K562 (cell line): ENCODE data around the gene FKBP7. TPM values are rescaled to one million over a fixed set of nuclear protein-coding genes. Genes with fewer than 3 reads are reported as not detected.

Source experiments
- ADNP ChIP-seq: fragments of 200-800 bp; sonication (Bioruptor generic); IDR thresholded peaks from 2 replicates; pipeline ENCODE4 v1.6.1; 2016; ENCODE audit warnings: missing genetic modification characterization, missing compliant biosample characterization
- ARHGAP35 ChIP-seq: fragments of 450-650 bp; IDR thresholded peaks from 2 replicates; pipeline ENCODE4 v1.6.1; 2018; ENCODE audit not compliant: partially characterized antibody
- FOXK2 ChIP-seq, 2 experiments: fragments of 450-650 bp; IDR thresholded peaks in 1 of 2; conservative IDR thresholded peaks in 1 of 2; 2 replicates each; pipeline ENCODE4 v1.6.1; 2016; ENCODE audit warnings: low read depth in 2 of 2, mild to moderate bottlenecking in 1 of 2
- GABPA ChIP-seq: fragments of 200-800 bp; sonication (Bioruptor generic); conservative IDR thresholded peaks from 2 replicates; pipeline ENCODE4 v1.6.1; 2016; ENCODE audit warnings: low read depth, missing genetic modification characterization, missing compliant biosample characterization
- HLTF ChIP-seq: fragments of 450-650 bp; IDR thresholded peaks from 2 replicates; pipeline ENCODE4 v1.6.1; 2016
- HNRNPUL1 ChIP-seq: fragments of 200-400 bp; formaldehyde crosslinking; IDR thresholded peaks from 2 replicates; pipeline ENCODE4 v1.6.1; 2017; ENCODE audit warnings: low read length
- IRF9 ChIP-seq: fragments of 450-650 bp; IDR thresholded peaks from 2 replicates; pipeline ENCODE4 v1.6.1; 2016; ENCODE audit warnings: missing biosample characterization, missing genetic modification characterization
- JUND ChIP-seq, 2 experiments: IDR thresholded peaks; 2 replicates in 1 of 2; 3 replicates in 1 of 2; pipeline ENCODE4 v1.6.1; 2011; ENCODE audit warnings: borderline replicate concordance in 2 of 2, low read depth in 2 of 2, low read length in 2 of 2, improper control_type of control experiment in 1 of 2, missing biosample characterization in 1 of 2, missing genetic modification characterization in 1 of 2, missing genetic modification reagents in 1 of 2
- MTA1 ChIP-seq: fragments of 450-650 bp; IDR thresholded peaks from 2 replicates; pipeline ENCODE4 v1.6.1; 2017; ENCODE audit warnings: borderline replicate concordance
- NBN ChIP-seq: fragments of 450-650 bp; IDR thresholded peaks from 2 replicates; pipeline ENCODE4 v1.6.1; 2016; ENCODE audit warnings: low read depth, mild to moderate bottlenecking
- NFRKB ChIP-seq: fragments of 450-650 bp; IDR thresholded peaks from 2 replicates; pipeline ENCODE4 v1.6.1; 2016; ENCODE audit warnings: low read depth
- PCBP1 ChIP-seq: fragments of 200-400 bp; formaldehyde crosslinking; IDR thresholded peaks from 2 replicates; pipeline ENCODE4 v1.6.1; 2018; ENCODE audit warnings: mild to moderate bottlenecking, low read depth, low read length; ENCODE audit not compliant: poor library complexity, severe bottlenecking
- PRPF4 ChIP-seq: fragments of 200-400 bp; formaldehyde crosslinking; IDR thresholded peaks from one replicate; pipeline ENCODE4 v1.6.1; 2017; ENCODE audit warnings: low read length, low read depth, mild to moderate bottlenecking; ENCODE audit not compliant: insufficient read depth, poor library complexity, severe bottlenecking
- RNF219 ChIP-seq: fragments of 250-450 bp; sonication (Bioruptor Pico); IDR thresholded peaks from 2 replicates; pipeline ENCODE4 v1.5.0; 2022; ENCODE audit warnings: mild to moderate bottlenecking
- SAFB2 ChIP-seq: fragments of 200-400 bp; formaldehyde crosslinking; IDR thresholded peaks from 2 replicates; pipeline ENCODE4 v1.6.1; 2018; ENCODE audit warnings: borderline replicate concordance, low read length, low read depth, moderate library complexity; ENCODE audit not compliant: severe bottlenecking
- SREBF1 ChIP-seq: fragments of 150-350 bp; IDR thresholded peaks from 2 replicates; pipeline ENCODE4 v1.6.1; 2014; ENCODE audit warnings: antibody characterized with exemption, low read depth, low read length, borderline replicate concordance
- TCF7L2 ChIP-seq: fragments of 150-350 bp; IDR thresholded peaks from 2 replicates; pipeline ENCODE4 v1.6.1; 2016; ENCODE audit warnings: low read depth, mild to moderate bottlenecking, low read length, moderate library complexity
- ZNF143 ChIP-seq: sonication (generic); formaldehyde crosslinking; IDR thresholded peaks from 2 replicates; pipeline ENCODE4 v1.9.0; 2022; ENCODE audit warnings: mild to moderate bottlenecking, missing genetic modification reagents
- ZNF174 ChIP-seq: fragments of 250-450 bp; sonication (Bioruptor Pico); IDR thresholded peaks from 2 replicates; pipeline ENCODE4 v1.4.0; 2020; ENCODE audit warnings: mild to moderate bottlenecking
- ZNF217 ChIP-seq: sonication (generic); formaldehyde crosslinking; IDR thresholded peaks from 2 replicates; pipeline ENCODE4 v1.8.0; 2022; ENCODE audit warnings: mild to moderate bottlenecking, missing genetic modification reagents
- ZNF311 ChIP-seq: fragments of 250-450 bp; sonication (Bioruptor Pico); IDR thresholded peaks from 2 replicates; pipeline ENCODE4 v1.4.0; 2020; ENCODE audit warnings: mild to moderate bottlenecking, moderate library complexity
- ZNF561 ChIP-seq: fragments of 450-650 bp; formaldehyde crosslinking; conservative IDR thresholded peaks from 2 replicates; pipeline ENCODE4 v1.4.0; 2020; ENCODE audit warnings: mild to moderate bottlenecking, moderate library complexity
- ZNF699 ChIP-seq: fragments of 250-450 bp; sonication (Bioruptor Pico); IDR thresholded peaks from 2 replicates; pipeline ENCODE4 v1.8.0; 2021; ENCODE audit warnings: mild to moderate bottlenecking, moderate library complexity; ENCODE audit not compliant: insufficient replicate concordance
- ZNF76 ChIP-seq: fragments of 250-450 bp; sonication (Bioruptor Pico); IDR thresholded peaks from 2 replicates; pipeline ENCODE4 v1.4.0; 2020; ENCODE audit warnings: mild to moderate bottlenecking, moderate library complexity, borderline replicate concordance
- ZNF785 ChIP-seq: fragments of 250-450 bp; sonication (Bioruptor Pico); IDR thresholded peaks from 2 replicates; pipeline ENCODE4 v1.4.0; 2020; ENCODE audit warnings: mild to moderate bottlenecking
- polyA plus RNA-seq, 8 experiments: library from polyadenylated mRNA; depleted of rRNA in 4 of 8; stranded (reverse) in 5 of 8; unstranded in 3 of 8; fragments of >200 nt; fragmentation: Nextera tagmentation in 2 of 8; fragmentation: Illumina TruSeq in 1 of 8; extraction: Ambion mirVana in 2 of 8; extraction: Trizol in 1 of 8; gene quantifications; 2 replicates each; pipeline versions ENCODE4 v1.2.1 to v1.2.3, GENCODE V29; 2011 to 2014; ENCODE audit warnings: inconsistent platforms in 1 of 8, missing spikeins in 1 of 8
- total RNA-seq, 7 experiments: library from RNA; depleted of rRNA in 6 of 7; stranded (reverse); fragments of >200 nt in 6 of 7; fragmentation: Illumina TruSeq in 2 of 7; extraction: Trizol in 2 of 7; gene quantifications; 2 replicates each; pipeline versions ENCODE4 v1.2.1 to v1.2.3, GENCODE V29; 2011 to 2021; ENCODE audit warnings: low replicate concordance in 1 of 7

FKBP7 gene
- total and polyA plus RNA-seq, 9 of the 15 experiments (the other 6 are each of a cell fraction or from before 2014, with no cell fraction given), result 6.1 to 23.2 (median 19.0) TPM

GRCh38 chr2:178414266-178415247, 63.8 kb downstream of the FKBP7 start (continued):
- TF ChIP-seq SAFB2 (no peak), ZNF217 (no peak), NFRKB (peak; percentile 79), TCF7L2 (no peak), ZNF311 (no peak), HLTF (no peak), RNF219 (CRISPR knock-in tag) (no peak), NBN (peak; percentile 94), MTA1 (peak; percentile 62; the same call in 1 of the 2 replicates), ZNF561 (no peak), ZNF785 (CRISPR knock-in tag) (no peak), GABPA (tag) (peak; percentile 62), ZNF76 (CRISPR knock-in tag) (no peak), HNRNPUL1 (no peak), ZNF143 (CRISPR knock-in tag) (no peak), PCBP1 (no peak), ZNF174 (CRISPR knock-in tag) (no peak), JUND (IDR thresholded peaks at IDR 0.05; ENCODE audit: borderline replicate concordance, low read depth, low read length) (peak; percentile 86), JUND (tag; IDR thresholded peaks at IDR 0.05; ENCODE audit: borderline replicate concordance, low read depth, low read length) (peak; percentile 79; the same call in 1 of the 3 replicates), PRPF4 (no peak), ADNP (tag) (peak; percentile 56; the same call in 1 of the 2 replicates), ZNF699 (no peak), ARHGAP35 (no peak), SREBF1 (no peak), IRF9 (tag) (peak; percentile 96), FOXK2 (conservative IDR thresholded peaks at IDR 0.05 in 1 of 2, IDR thresholded peaks at IDR 0.05 in 1 of 2; ENCODE audit: low read depth in 2 of 2) (peak in 1 of 2 experiments; percentile 64; a peak in 2 of 4 replicates)
